Muscle of leg (tissue), 11 donors: ENCODE data around the gene PTPRN2. TPM values are rescaled to one million over a fixed set of nuclear protein-coding genes. Genes with fewer than 3 reads are reported as not detected.

Experiments
- DNase-seq: peaks from one replicate; pipeline ENCODE4 v3.0.0; 2013
- H3K27ac ChIP-seq: one replicate; pipeline ENCODE4 v1.5.1; 2013; ENCODE audit warnings: mild to moderate bottlenecking, low read length, control low read depth
- H3K27me3 ChIP-seq: one replicate; pipeline ENCODE4 v1.6.1; 2013; ENCODE audit warnings: low read length; ENCODE audit not compliant: control insufficient read depth, insufficient read depth
- H3K36me3 ChIP-seq: one replicate; pipeline ENCODE4 v1.6.1; 2013; ENCODE audit warnings: low read length; ENCODE audit not compliant: control insufficient read depth, insufficient read depth
- H3K4me1 ChIP-seq: one replicate; pipeline ENCODE4 v1.6.1; 2013; ENCODE audit warnings: low read length; ENCODE audit not compliant: control insufficient read depth, insufficient read depth
- H3K4me3 ChIP-seq: one replicate; pipeline ENCODE4 v1.5.1; 2013; ENCODE audit warnings: low read length, control low read depth
- H3K9me3 ChIP-seq: replicated peaks from 2 replicates; pipeline ENCODE4 v1.6.1; 2013; ENCODE audit warnings: low read depth, low read length; ENCODE audit not compliant: control insufficient read depth
- WGBS: methylation state at CpG from one replicate; pipeline ENCODE4 v1.1.5; 2013; ENCODE audit warnings: missing lambda C conversion rate; ENCODE audit not compliant: insufficient coverage; 5-methylcytosine and 5-hydroxymethylcytosine counted together
- polyA plus RNA-seq, 8 donors: library from polyadenylated mRNA; unstranded; fragments of 120-200 nt; gene quantifications; one replicate each; pipeline versions ENCODE4 v1.2.1 to v1.2.3, GENCODE V29; 2013; ENCODE audit warnings: inconsistent platforms in 1 of 8, low replicate concordance in 1 of 8; ENCODE audit not compliant: insufficient read length in 8 of 8, insufficient read depth in 1 of 8
- total RNA-seq: library from RNA; stranded (reverse); fragments of 120-200 nt; gene quantifications from one replicate; pipeline ENCODE4 v1.2.4, GENCODE V29; 2013

PTPRN2 gene
- total and polyA plus RNA-seq, 9 donors, result 1.4 to 2.9 (median 2.3) TPM

GRCh38 chr7:157581740-157582139, 1005.9 kb downstream of the PTPRN2 start:
- Histone ChIP-seq H3K27me3 (peaks cover 41% of the 10 kb centered on the region), H3K4me3 (no peak overlapping the region), H3K36me3 (no peaks in the 10 kb centered on the region), H3K9me3 (no peaks in the 10 kb centered on the region), H3K27ac (no peak overlapping the region), H3K4me1 (peaks cover 2% of the 10 kb centered on the region)
- no peak for DNase-seq
- WGBS, result 75% methylated on average over 15 of the region's 15 CpGs

- no peak for DNase-seq
- 50% methylated on average over 4 of the region's 10 CpGs for WGBS
- no peak overlapping the region for H3K4me3 ChIP-seq
- no peaks in the 10 kb centered on the region for H3K9me3 ChIP-seq
- no peaks in the 10 kb centered on the region for H3K36me3 ChIP-seq
- H3K27ac ChIP-seq, result no peak overlapping the region
- peaks cover 37% of the 10 kb centered on the region for H3K27me3 ChIP-seq
- H3K4me1 ChIP-seq, result peaks cover 2% of the 10 kb centered on the region
Measured at GRCh38 chr7:157580324-157580723, 1007.3 kb downstream of the PTPRN2 start.

GRCh38 chr7:157579425-157579824, 1008.2 kb downstream of the PTPRN2 start:
- WGBS, result no CpG with 5 or more reads among the region's 16 CpGs
- no peak overlapping the region for H3K4me3 ChIP-seq
- peaks cover 36% of the 10 kb centered on the region for H3K27me3 ChIP-seq
- H3K27ac ChIP-seq, result no peak overlapping the region
- no peaks in the 10 kb centered on the region for H3K9me3 ChIP-seq
- no peaks in the 10 kb centered on the region for H3K36me3 ChIP-seq
- H3K4me1 ChIP-seq, result peaks cover 2% of the 10 kb centered on the region
- no peak for DNase-seq

GRCh38 chr7:157577796-157578339, 1009.8 kb downstream of the PTPRN2 start:
- H3K4me1 ChIP-seq, result peaks cover 2% of the 10 kb centered on the region
- no peak overlapping the region for H3K4me3 ChIP-seq
- no peak for DNase-seq
- peaks cover 40% of the 10 kb centered on the region for H3K27me3 ChIP-seq
- no peak overlapping the region for H3K27ac ChIP-seq
- 89% methylated on average over 30 of the region's 31 CpGs for WGBS
- no peaks in the 10 kb centered on the region for H3K36me3 ChIP-seq
- no peaks in the 10 kb centered on the region for H3K9me3 ChIP-seq

- H3K4me3 ChIP-seq, result no peak overlapping the region
Measured at GRCh38 chr7:157577061-157577460, 1010.6 kb downstream of the PTPRN2 start.

GRCh38 chr7:157576415-157576814, 1011.2 kb downstream of the PTPRN2 start:
- no peaks in the 10 kb centered on the region for H3K36me3 ChIP-seq
- H3K27me3 ChIP-seq, result peaks cover 35% of the 10 kb centered on the region
- H3K27ac ChIP-seq, result no peak overlapping the region
- H3K9me3 ChIP-seq, result no peaks in the 10 kb centered on the region
- DNase-seq, result peak; percentile 19
- peaks cover 2% of the 10 kb centered on the region for H3K4me1 ChIP-seq
- 31% methylated on average over 36 of the region's 36 CpGs for WGBS
- no peak overlapping the region for H3K4me3 ChIP-seq

More at GRCh38 chr7:157577061-157577460, 1010.6 kb downstream of the PTPRN2 start:
- WGBS, result 65% methylated on average over 13 of the region's 14 CpGs
- Histone ChIP-seq H3K27ac (no peak overlapping the region), H3K36me3 (no peaks in the 10 kb centered on the region), H3K27me3 (peaks cover 39% of the 10 kb centered on the region), H3K4me1 (peaks cover 2% of the 10 kb centered on the region), H3K9me3 (no peaks in the 10 kb centered on the region)
- DNase-seq, result no peak

GRCh38 chr7:157575777-157576176, 1011.8 kb downstream of the PTPRN2 start:
- H3K27me3 ChIP-seq, result peaks cover 34% of the 10 kb centered on the region
- WGBS, result 78% methylated on average over 2 of the region's 5 CpGs
- no peak for DNase-seq
- no peak overlapping the region for H3K27ac ChIP-seq
- no peaks in the 10 kb centered on the region for H3K36me3 ChIP-seq
- H3K4me3 ChIP-seq, result no peak overlapping the region
- no peaks in the 10 kb centered on the region for H3K4me1 ChIP-seq
- no peaks in the 10 kb centered on the region for H3K9me3 ChIP-seq

- no peaks in the 10 kb centered on the region for H3K36me3 ChIP-seq
- DNase-seq, result no peak
- no peaks in the 10 kb centered on the region for H3K4me1 ChIP-seq
- no peak overlapping the region for H3K4me3 ChIP-seq
- 84% methylated on average over 9 of the region's 15 CpGs for WGBS
- no peaks in the 10 kb centered on the region for H3K9me3 ChIP-seq
- H3K27me3 ChIP-seq, result peaks cover 34% of the 10 kb centered on the region
- no peak overlapping the region for H3K27ac ChIP-seq
Measured at GRCh38 chr7:157574914-157575586, 1012.6 kb downstream of the PTPRN2 start.

- 64% methylated on average over 21 of the region's 24 CpGs for WGBS
- peaks cover 29% of the 10 kb centered on the region for H3K27me3 ChIP-seq
- H3K9me3 ChIP-seq, result no peaks in the 10 kb centered on the region
- H3K27ac ChIP-seq, result no peak overlapping the region
- H3K4me1 ChIP-seq, result no peaks in the 10 kb centered on the region
- H3K36me3 ChIP-seq, result no peaks in the 10 kb centered on the region
- no peak overlapping the region for H3K4me3 ChIP-seq
- no peak for DNase-seq
Measured at GRCh38 chr7:157574120-157574825, 1013.4 kb downstream of the PTPRN2 start.

GRCh38 chr7:157573244-157573643, 1014.4 kb downstream of the PTPRN2 start:
- Histone ChIP-seq H3K4me3 (no peak overlapping the region), H3K27me3 (peaks cover 31% of the 10 kb centered on the region), H3K36me3 (no peaks in the 10 kb centered on the region), H3K4me1 (no peaks in the 10 kb centered on the region), H3K9me3 (no peaks in the 10 kb centered on the region), H3K27ac (no peak overlapping the region)
- DNase-seq, result no peak
- WGBS, result 84% methylated on average over 4 of the region's 5 CpGs
